GM21786 (cell line): ENCODE measurements around the gene RCC2.
"Not testable (repeated sequence)": the region's sequence is repeated elsewhere in the genome, so short reads cannot be mapped to it uniquely, and the experiment has no call there.

Experiments used
- ATAC-seq: cut with Tn5 transposase; IDR thresholded peaks from one replicate; pipeline ENCODE4 v1.9.1; 2021; ENCODE audit not compliant: unreplicated experiment

The RCC2 gene

DNA sequence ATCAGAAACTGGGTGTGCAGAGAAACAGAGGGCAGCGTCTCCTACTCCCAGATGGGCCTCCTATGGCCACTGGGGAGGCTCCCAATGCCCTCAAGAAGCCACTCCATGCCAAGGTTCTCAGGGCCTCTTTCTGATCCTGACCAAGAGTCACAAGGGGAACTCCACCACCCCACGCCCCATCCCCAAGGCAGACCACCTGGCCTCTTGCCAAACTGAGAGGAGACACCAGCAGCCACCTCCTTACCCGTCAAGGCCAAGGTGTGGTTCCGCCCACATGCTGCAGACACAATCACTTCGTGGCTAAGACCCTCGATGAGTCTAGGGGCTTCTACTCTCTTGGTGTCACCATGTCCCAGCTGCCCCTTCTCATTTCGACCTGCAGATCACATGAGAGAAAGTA, 17.0 kb downstream of the RCC2 start:
- ATAC-seq, result no peak

DNA sequence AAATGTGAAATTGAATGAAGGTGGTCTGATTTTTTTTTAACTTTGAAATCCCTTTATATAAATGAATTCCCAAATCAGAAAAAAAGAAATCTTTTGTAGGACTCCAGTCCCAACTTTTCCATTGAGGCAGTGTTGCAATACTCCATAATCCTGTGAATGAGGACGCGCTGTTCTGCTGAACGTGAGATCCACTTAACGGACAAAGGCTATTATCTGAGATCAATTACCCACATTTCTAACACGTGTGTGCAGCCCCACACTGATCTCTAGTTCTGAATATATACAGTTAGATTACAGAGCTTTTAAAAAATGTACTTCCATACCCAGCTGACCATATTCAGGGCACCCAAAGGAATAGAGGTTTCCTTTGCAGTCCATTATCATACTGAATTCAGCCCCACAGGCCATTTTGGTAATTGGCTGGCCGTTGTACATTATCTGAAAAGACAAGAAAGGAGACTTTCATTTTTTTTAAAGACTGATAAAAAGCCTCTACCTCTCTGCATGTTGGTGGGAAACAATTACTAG, 19.0 kb downstream of the RCC2 start:
- ATAC-seq, result no peak

DNA sequence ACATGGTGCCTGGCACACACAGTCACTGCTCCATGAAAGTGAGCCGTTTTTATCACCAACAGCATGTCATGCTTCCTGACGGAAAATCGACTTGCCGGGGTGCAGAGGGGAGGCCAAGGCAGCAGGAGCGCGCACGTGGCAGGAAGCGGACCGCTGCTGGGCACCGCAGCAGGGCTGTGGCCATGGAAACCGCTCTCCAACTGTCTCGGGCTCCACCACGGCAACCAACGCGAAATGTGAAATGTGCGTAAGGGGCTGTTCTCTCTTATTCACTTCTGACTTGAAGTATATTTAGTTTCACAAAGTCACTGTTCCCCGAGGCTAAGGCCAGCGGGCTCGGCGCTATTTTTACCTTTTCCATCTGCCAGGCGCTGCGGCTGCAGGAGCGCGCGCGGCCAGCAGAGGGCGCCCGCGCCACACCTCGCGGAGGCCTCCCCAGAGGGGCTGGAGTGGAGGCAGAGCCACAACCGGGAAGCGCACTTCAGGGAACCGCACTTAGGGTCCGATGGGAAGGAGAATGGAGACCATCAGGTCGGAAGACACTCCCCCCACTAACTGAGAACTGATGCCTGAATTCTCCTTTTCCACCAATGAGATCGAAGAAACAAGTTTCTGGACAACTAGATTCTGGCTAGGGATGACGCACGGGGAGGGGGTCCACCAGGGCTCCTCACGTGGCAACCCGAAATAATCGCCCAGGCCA, 19.7 kb downstream of the RCC2 start:
- ATAC-seq, result no peak

DNA sequence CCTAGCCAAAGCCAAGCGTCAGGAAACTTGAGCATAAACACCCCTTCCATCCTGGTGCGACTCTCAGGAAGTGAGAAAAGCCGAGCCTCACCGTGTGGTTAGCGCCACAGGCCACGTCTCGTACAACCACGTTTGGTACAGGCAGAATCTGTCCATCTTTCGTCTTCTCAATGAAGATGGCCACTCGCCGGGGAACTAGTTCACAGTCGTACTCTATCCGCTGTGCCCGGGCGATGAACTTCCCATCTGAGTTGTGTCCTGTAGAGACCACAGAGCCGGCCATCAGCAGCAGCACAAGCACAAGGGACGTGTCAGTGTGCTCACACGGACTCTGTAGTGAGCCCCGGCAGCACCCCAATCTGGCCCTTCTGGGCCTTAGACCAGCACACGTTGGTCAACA, 23.1 kb downstream of the RCC2 start:
- no peak for ATAC-seq

DNA sequence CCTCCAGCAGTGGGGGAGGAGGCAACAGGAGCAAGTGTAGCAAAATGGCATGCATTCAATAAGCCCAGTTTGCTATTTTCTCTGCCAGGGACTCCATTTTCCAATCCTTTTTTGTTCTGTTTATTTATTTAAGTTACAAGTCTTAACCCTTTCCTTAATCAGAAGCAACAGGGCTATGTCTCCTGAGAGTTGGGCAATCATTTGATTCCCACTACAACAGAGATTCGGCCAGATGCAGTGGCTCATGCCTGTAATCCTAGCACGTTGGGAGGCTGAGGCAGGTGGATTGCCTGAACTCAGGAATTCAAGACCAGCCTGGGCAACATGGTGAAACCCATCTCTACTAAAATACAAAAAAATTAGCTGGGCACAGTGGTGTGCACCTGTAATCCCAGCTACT, 25.5 kb downstream of the RCC2 start:
- ATAC-seq, result no peak

DNA sequence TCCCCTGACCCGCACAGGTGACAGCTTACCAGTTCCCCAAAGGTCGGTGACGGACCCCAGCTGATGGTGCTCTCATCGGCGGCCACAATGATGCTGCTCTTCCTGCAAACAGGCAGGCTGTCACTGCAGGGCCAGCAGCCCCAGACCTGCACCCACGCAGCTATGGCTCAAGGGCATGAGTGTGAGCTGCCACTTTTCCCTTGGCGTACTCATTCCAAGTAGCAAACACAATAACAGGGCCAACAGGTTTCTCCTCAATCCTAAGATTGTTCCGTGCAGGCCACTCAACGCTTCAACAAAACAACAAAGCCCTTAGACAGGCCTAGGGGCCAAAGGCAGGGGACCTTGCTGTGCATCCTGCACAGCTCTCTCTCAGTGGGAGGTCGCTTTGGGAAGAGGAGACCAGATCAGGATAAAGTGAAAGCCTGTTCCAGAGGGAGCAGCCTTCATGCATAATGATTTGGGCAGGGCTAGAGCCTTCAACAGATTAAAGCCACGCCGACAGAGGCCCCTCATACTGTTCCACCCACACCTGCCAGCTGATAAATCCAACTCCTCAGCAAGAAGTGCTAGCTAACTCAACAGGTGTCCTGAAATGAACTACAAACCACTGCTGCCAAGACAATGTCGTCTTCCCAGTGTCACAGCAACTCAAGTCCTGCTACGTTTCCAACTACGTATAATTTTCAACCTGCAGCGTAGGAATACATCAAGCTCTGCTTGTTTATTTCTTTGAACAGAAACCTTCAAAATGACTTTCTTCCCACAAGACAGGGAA, 27.2 kb downstream of the RCC2 start:
- no peak for ATAC-seq

DNA sequence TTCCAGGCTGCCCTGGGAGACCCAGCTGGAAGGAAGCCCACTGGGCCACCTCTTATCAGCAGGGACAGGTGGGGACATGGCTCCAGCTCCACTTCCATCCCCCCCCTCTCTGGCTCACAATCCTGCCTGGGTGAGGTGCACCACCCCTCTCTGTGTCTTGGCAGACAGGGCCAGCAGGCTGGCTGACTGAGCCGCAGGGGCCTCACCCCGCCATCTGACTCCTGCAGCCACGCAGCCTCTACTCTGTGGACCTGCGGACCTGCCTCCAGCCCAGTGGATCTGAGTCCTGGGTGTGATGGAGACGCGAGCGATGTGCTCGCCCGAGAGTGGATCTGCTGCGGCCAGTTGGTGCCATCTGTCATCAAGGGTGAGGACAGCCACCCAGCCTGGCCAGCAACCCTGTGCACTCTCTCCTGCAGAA, 30.1 kb downstream of the RCC2 start:
- ATAC-seq, result no peak

DNA sequence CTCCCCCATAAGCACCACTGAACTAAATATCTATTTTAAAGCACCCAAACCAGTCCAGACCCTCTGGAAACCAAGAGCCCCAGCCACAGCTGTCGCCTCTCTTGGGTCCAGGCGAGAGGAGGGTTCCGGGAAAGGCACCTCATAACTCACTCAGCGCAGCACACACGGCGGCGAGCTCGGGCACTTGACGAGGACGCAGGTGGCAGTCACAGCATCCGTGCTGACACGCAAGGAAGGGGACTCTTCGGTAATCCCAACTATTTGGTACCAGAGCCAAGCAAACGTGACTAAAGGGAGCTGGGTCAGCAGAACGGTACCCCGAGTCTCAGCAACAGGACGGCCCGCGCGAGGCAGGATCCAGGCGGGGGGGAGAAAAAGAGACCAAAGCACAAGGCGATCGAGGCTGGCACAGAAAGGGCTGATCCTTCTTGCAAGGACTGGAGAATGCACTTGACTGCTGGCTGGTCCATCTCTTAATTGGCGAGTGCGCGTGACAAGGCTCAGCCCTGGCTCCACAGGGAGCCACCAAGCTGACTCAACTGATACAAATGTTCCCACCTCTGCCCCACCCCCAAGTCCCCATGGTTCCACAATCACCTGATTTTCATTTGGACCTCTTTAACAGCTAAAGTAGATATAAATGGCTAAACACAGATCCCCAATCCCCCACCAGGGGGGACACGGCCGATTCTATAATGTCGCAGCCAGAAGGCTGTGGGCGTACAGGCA, 31.5 kb downstream of the RCC2 start:
- ATAC-seq, result not testable (repeated sequence)

DNA sequence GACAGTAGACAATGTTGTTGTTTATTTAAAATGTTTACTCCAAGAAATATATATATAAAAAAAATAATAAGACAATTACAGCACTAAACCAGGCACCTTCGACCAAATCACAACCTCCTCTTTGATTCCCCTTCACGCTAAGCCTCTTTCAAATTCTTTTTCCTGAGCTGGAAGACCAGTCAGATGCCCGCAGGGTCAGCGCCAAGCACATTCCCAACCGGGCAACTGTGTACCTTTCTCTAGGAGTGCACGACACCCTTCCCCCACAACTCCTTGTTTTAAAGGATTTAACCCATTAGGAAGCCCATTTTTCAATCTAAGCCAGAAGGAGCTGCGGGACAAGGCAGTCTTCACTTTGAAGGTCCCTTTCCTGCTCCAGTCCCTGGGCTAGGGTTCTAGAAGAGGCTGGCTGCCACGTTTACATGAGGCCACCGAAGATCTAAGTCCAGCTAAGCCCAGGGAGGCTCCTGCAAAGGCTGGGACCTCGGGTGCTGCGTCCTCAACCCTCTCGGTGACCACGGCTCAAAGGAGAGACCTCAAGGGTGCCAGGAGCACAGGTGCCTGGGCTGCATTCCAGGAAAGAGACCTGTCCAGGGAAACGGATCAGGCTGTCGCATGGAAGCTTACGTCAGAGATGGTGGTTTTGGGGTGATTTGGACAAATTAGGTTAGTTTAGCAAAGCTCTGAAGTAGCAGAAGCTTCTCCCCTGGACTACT, 32.6 kb downstream of the RCC2 start:
- not testable (repeated sequence) for ATAC-seq

DNA sequence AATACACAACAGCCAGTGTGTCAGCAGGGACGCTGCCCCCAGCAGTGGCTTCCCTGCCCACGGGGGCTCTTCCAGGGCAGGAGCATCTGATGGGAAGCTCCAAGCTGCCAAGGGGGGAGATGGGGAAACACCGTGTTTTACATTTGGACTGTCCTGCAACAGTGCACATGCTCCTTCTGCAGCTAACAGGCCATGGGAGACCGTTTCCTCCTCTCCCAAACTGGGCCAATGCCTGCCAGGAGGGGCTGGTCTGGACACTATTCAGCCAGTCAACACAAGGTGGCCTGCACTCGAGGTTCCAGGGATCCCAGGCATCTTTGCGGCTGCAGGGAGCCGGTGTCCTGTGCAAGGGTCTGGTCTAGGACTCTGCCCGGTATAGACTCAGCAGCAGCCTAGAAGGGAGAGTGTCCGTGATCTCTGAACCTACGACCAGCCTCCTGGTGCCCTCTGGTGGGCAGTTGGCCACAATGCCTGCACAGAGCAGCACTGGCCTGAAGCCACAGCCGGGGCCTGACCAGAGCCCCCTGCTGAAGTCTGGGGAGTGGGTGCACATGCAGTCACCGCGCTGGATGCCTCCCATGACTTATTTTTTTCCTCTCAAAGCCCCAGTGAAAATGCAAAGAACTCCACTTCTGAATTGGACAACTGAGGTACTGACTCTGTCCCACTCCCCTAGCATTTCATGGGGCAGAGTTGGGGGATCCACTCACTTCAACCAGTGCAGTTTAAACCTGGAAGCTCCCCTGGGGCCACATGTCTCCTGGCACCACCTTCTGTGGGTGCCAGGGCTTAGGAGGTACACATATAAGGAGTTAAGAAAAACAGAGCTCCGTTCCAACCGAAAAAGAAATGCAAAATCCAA, 33.3 kb downstream of the RCC2 start:
- no peak for ATAC-seq

DNA sequence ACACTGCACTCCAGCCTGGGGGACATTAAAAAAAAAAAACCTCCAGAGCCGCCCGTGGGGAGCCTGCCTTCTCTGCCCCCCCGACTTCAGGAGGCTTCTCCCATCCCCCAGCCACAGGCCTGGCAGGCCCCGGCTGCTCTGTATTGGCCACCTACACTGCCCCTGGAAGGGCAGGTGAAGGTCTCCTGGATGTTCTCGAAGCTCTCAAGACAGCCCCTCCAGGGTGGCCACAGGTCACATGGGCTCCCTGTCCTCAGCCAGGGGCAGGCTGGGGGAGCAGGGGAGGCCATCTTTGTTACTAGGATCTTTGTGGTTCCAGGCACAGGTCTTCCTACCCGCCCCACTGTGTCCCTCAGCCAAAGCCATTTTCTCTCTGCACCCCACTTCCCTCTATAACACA, 34.7 kb downstream of the RCC2 start:
- no peak for ATAC-seq

DNA sequence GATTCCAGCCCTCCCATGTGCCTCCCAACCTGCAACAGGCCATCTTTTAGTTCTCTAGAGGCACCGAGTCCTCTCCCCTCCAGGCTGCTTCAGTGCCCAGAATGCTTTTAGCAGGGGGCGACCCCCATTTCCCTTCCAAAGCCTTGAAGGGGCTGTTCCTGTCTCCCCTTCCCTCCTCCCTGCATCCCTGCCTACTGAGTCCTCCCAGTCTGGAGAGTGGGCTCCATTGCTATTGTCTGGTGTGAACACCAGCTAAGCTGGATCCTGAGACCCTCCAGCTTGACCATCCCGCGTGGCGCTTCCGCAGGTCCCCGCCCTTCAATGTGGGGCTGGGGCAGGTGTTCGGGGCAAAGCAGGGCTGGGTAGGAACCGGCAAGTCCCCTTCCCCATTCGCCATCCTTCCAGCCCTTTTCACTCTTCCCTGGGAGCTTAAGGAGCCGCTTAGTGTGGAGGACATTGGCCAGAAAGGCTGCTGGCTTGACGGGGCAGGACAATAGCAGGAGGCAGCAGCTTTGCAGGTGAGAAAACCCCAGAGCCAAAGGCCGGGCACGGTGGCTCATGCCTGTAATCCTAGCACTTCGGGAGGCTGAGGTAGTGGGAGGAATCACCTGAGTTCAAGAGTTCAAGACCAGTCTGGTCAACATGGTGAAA, 35.3 kb downstream of the RCC2 start:
- no peak for ATAC-seq

DNA sequence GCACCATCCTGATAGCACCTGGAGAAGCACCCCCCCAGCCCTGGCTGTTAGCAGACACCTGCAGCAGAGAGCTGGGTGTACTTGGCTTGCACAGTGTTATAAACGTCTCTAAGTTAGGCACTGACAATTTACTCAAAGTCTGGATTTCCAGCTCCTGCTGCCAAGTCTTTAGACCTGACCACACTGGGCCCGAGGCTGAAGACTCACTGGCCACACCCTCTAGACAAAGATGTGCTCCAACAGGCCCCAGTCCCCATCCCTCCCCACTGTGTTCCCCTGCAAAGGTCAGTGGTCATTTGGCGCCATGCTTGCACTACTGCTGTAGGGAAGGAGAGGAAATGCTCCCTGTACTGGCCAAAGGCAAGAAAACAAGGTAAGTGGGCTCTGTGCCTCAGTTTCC, 36.4 kb downstream of the RCC2 start:
- ATAC-seq, result no peak

DNA sequence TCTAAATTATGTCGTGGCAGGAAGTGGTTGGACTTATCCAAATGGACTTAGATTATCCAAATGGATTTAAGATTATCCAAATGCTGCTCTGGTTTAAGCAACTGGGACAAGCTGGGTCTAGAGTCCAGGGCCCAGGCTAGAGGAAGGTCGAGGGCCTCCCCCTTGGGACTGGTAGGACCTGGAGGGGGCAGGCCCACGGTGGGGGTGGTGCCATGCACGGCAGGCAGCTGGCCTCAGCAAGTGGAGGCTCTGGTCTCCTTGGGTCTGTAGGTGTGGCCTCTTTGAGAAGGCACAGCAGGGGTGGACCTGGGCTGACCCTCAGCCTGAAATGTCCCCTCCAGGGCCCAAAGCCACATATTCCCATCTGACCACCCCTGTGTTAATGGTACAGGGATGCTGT, 37.6 kb downstream of the RCC2 start:
- no peak for ATAC-seq

DNA sequence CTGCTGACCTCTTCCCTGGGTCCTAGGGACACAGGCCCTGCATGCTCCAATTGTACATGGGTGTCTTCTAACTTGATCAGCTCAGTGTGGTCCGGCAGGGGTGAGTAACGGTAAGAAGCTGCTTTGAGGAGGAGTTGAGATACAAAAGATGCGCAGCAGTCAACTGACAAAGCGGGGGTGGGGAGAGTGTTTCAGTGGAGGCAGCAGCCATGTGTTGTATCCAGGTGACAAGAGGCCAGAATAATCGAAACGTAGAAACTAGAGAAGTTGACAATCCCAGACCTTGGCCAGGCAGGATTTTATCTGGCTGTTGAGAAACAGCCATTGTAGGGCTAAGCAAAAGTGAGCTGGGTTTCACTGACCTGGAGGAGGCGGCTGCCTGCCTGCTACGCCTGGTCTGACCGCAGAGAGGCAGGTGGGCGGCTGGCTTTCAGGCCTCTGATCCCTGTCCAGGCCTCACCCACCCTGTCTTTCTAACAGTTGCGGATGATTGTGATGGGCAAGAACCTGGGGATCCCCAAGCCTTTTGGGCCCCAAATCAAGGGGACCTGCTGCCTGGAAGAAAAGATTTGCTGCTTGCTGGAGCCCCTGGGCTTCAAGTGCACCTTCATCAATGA, 38.6 kb downstream of the RCC2 start:
- ATAC-seq, result no peak

DNA sequence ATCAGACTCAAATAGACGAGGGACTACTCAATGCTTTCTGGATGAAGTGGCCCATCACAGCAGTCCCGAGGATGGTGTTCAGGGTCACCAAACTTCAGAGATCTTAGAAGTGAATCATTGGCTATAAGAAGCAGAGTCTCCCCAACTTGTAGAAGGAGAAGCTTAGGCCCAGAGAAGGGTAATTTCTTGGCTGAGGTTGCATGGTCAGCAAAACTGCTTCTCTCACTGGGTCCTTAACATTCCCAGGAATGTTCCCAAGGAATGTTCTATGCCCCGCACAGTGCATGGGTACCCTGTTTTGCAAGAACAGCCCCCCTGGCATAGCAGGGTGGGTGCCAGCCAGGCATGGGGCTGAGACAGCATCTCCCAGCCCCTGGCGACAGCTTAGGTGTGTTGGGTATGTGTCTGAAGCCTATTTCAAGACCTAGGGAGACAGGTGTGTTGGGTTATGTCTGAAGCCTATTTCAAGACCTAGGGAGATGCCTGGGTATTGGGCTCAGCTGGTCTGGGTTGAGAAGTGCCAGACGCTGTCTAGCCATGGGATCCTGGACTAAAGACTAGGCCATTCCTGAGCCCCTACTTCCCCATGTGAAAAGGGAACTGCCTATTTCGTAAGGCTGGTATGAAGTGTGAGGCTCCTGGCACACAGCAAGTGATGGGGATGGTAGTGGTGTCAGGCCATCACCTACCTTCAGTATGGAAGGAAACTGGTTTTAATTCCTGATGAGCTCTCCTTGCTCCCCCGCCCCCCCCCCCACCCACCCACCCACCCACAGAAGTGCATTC, 41.4 kb downstream of the RCC2 start:
- no peak for ATAC-seq

DNA sequence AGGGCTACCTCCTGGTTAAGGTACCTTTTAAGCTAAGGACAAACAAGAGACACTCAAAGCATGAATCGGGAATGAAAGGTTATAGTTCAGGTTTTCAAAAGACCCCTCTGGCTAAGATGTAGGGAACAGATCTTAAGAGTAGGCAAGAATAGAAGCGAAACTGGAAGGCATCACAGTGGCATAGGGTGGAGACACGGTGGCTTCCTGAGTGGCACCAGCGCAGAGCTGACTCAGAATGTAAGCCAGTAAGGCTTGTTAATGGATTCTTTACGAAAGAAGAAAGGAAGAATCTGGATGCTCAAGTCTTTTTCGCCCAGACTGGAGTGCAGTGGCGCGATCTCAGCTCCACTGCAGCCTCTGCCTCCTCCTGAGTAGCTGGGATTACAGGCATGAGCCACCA, 46.2 kb downstream of the RCC2 start:
- ATAC-seq, result no peak

DNA sequence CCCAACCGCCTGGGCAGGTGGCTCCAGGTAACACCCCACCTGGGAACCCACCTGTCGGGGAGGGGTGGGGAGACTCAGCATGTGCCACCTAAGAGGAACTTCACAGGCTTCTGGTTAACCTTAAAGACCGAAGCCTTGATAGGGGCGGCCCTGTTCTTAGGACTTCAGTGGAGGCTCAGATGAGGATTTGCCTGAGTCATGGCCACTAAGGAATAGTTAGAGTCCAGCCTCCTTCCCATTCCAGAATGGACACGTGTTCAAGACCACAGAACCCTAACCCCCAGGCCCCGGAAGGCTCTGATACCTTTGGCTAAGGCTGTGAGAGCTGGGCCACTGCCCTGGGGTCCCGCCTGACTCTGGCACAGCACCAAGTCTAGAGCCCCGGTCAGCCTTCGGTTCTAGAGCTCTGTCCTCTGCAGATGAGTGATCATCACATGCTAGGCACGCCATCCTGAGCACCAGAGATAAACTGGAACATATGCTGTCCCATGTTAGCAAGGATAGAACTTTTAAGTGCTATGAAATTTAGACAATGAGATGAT, 47.2 kb downstream of the RCC2 start:
- no peak for ATAC-seq
